Neuronal stem cell (in vitro differentiated cells): ENCODE data around the gene MYO3B.

Source experiments
- DNase-seq: peaks from one replicate; pipeline ENCODE4 v3.0.0-alpha.2; 2013; ENCODE audit warnings: low spot score
- H2AFZ ChIP-seq: one replicate; pipeline ENCODE4 v1.6.1; 2013; ENCODE audit warnings: mild to moderate bottlenecking, low read length, inconsistent platforms
- H2AK5ac ChIP-seq: 2 replicates; pipeline ENCODE4 v1.6.1; 2013; ENCODE audit warnings: low read depth, mild to moderate bottlenecking, inconsistent platforms, low read length, moderate library complexity, mixed read lengths
- H2BK120ac ChIP-seq: 2 replicates; pipeline ENCODE4 v1.6.1; 2013; ENCODE audit warnings: low read depth, mild to moderate bottlenecking, inconsistent platforms, low read length, moderate library complexity, mixed read lengths
- H2BK12ac ChIP-seq: one replicate; pipeline ENCODE4 v1.6.1; 2013; ENCODE audit warnings: low read length, inconsistent platforms
- H2BK15ac ChIP-seq: 2 replicates; pipeline ENCODE4 v1.6.1; 2013; ENCODE audit warnings: mild to moderate bottlenecking, low read length, inconsistent platforms, mixed read lengths
- H2BK5ac ChIP-seq: one replicate; pipeline ENCODE4 v1.6.1; 2013; ENCODE audit warnings: inconsistent platforms, mild to moderate bottlenecking, low read length, moderate library complexity
- H3K14ac ChIP-seq: one replicate; pipeline ENCODE4 v1.6.1; 2013; ENCODE audit warnings: low read length, inconsistent platforms
- H3K18ac ChIP-seq: 2 replicates; pipeline ENCODE4 v1.6.1; 2013; ENCODE audit warnings: low read length, inconsistent platforms
- H3K23ac ChIP-seq: 2 replicates; pipeline ENCODE4 v1.6.1; 2013; ENCODE audit warnings: low read depth, mild to moderate bottlenecking, mixed read lengths, low read length, inconsistent platforms; ENCODE audit not compliant: poor library complexity
- H3K27ac ChIP-seq: replicated peaks from 3 replicates; pipeline ENCODE4 v1.5.1; 2013; ENCODE audit warnings: low read length, inconsistent platforms
- H3K27me3 ChIP-seq, 3 experiments: 2 replicates each; pipeline ENCODE4 v1.6.1; 2013; ENCODE audit warnings: low read length in 3 of 3, mild to moderate bottlenecking in 2 of 3, inconsistent platforms in 1 of 3, low read depth in 1 of 3, mixed read lengths in 1 of 3, moderate library complexity in 1 of 3; ENCODE audit not compliant: control insufficient read depth in 3 of 3, insufficient read depth in 3 of 3
- H3K36me3 ChIP-seq, 2 donors: replicated peaks in 1 of 2; 2 replicates each; pipeline ENCODE4 v1.6.1; 2013; ENCODE audit warnings: low read length in 2 of 2; ENCODE audit not compliant: control insufficient read depth in 2 of 2, insufficient read depth in 2 of 2
- H3K4ac ChIP-seq: 2 replicates; pipeline ENCODE4 v1.6.1; 2013; ENCODE audit warnings: inconsistent platforms, mild to moderate bottlenecking, low read length, moderate library complexity
- H3K4me1 ChIP-seq, 2 donors: 1 replicate in 1 of 2; 2 replicates in 1 of 2; pipeline ENCODE4 v1.6.1; 2013; ENCODE audit warnings: low read length in 2 of 2, low read depth in 1 of 2; ENCODE audit not compliant: control insufficient read depth in 2 of 2, insufficient read depth in 1 of 2
- H3K4me2 ChIP-seq: one replicate; pipeline ENCODE4 v1.6.1; 2013; ENCODE audit warnings: mild to moderate bottlenecking, low read length, inconsistent platforms; ENCODE audit not compliant: insufficient read depth, poor library complexity, severe bottlenecking
- H3K4me3 ChIP-seq, 2 donors: 2 replicates each; pipeline ENCODE4 v1.5.1; 2013; ENCODE audit warnings: low read length in 2 of 2, mild to moderate bottlenecking in 2 of 2, inconsistent platforms in 1 of 2, moderate library complexity in 1 of 2
- H3K79me1 ChIP-seq: one replicate; pipeline ENCODE4 v1.6.1; 2013; ENCODE audit warnings: low read depth, mild to moderate bottlenecking, inconsistent platforms, low read length, moderate library complexity
- H3K9ac ChIP-seq: one replicate; pipeline ENCODE4 v1.6.1; 2013; ENCODE audit warnings: mild to moderate bottlenecking, low read depth, low read length, inconsistent platforms; ENCODE audit not compliant: poor library complexity
- H3K9me3 ChIP-seq, 2 donors: replicated peaks in 1 of 2; 2 replicates each; pipeline versions ENCODE3 to v1.6.1; 2013; ENCODE audit warnings: low read length in 2 of 2, mild to moderate bottlenecking in 2 of 2, inconsistent platforms in 1 of 2, low read depth in 1 of 2, mixed read lengths in 1 of 2, moderate library complexity in 1 of 2; ENCODE audit not compliant: control insufficient read depth in 2 of 2, insufficient read depth in 1 of 2
- H4K8ac ChIP-seq: one replicate; pipeline ENCODE4 v1.6.1; 2013; ENCODE audit warnings: low read depth, mild to moderate bottlenecking, inconsistent platforms, low read length, moderate library complexity
- H4K91ac ChIP-seq: one replicate; pipeline ENCODE4 v1.6.1; 2013; ENCODE audit warnings: low read length, low read depth, mild to moderate bottlenecking, inconsistent platforms; ENCODE audit not compliant: poor library complexity
- WGBS, 2 donors: extraction: QIAGEN DNeasy Blood & Tissue Kit; methylation state at CpG; one replicate each; pipeline ENCODE4 v1.1.7; 2013; ENCODE audit warnings: missing lambda C conversion rate in 2 of 2, mixed read lengths in 1 of 2; ENCODE audit not compliant: insufficient read length in 2 of 2, insufficient replicate concordance in 1 of 2; ENCODE audit errors: extremely low coverage in 2 of 2; 5-methylcytosine and 5-hydroxymethylcytosine counted together

The MYO3B gene

GRCh38 chr2:170214309-170214948 lies 36.5 kb downstream of the MYO3B start:
- Histone ChIP-seq H2AFZ (peak overlapping the region; percentile 15), H3K9me3 (peaks cover 0 to 7% of the 10 kb centered on the region in 2 donors), H2BK15ac (no peak overlapping the region), H3K4me1 (peaks cover 4 to 9% of the 10 kb centered on the region in 2 donors), H3K27me3 (no peaks in the 10 kb centered on the region), H3K18ac (no peak overlapping the region), H2BK12ac (no peak overlapping the region), H3K4ac (no peak overlapping the region), H3K4me3 (no peak overlapping the region), H4K8ac (no peak overlapping the region), H2BK5ac (no peak overlapping the region), H2BK120ac (no peak overlapping the region), H3K23ac (no peak overlapping the region), H3K27ac (no peak overlapping the region), H2AK5ac (no peak overlapping the region), H3K4me2 (no peak overlapping the region), H3K14ac (no peak overlapping the region), H4K91ac (no peak overlapping the region), H3K79me1 (no peaks in the 10 kb centered on the region), H3K9ac (no peak overlapping the region), H3K36me3 (no peaks in the 10 kb centered on the region)
- DNase-seq, result no peak
- no CpG with 5 or more reads among the region's 7 CpGs for WGBS, 2 donors

DNA sequence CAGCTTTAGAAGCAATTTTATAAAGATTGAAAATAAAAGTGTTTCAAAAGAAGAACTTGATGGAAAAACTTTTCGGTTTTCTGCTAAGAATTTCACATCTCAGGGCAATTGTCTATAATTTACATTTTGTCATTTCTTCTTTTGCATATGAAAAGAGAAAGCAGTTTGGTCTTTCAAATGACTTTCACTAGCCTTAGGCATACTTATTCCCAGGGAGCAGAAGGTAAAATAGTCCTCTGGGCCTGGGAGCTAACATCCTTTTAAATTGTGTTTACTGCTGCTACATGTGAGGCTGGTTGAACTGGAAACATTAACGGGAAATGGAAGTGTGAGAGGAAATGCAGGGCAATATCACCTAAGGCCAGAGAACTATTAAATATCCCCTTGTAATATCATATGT lies 37.1 kb downstream of the MYO3B start:
- Histone ChIP-seq H3K4me1 (peaks cover 4 to 9% of the 10 kb centered on the region in 2 donors), H3K4me3 (no peak overlapping the region), H3K79me1 (no peaks in the 10 kb centered on the region), H2BK5ac (no peak overlapping the region), H3K4ac (no peak overlapping the region), H3K27ac (no peak overlapping the region), H4K91ac (no peak overlapping the region), H2BK120ac (no peak overlapping the region), H2AK5ac (no peak overlapping the region), H2AFZ (peak overlapping the region; percentile 15), H2BK12ac (no peak overlapping the region), H3K27me3 (no peaks in the 10 kb centered on the region), H3K23ac (no peak overlapping the region), H3K9ac (no peak overlapping the region), H2BK15ac (no peak overlapping the region), H4K8ac (no peak overlapping the region), H3K4me2 (no peak overlapping the region), H3K36me3 (no peaks in the 10 kb centered on the region), H3K14ac (no peak overlapping the region), H3K18ac (no peak overlapping the region), H3K9me3 (peaks cover 0 to 7% of the 10 kb centered on the region in 2 donors)
- WGBS, 2 donors, result no CpG with 5 or more reads among the region's 2 CpGs
- DNase-seq, result no peak

- Histone ChIP-seq H2AK5ac (no peak overlapping the region), H4K91ac (no peak overlapping the region), H2BK12ac (no peak overlapping the region), H3K4me1 (peaks cover 4 to 9% of the 10 kb centered on the region in 2 donors), H3K27me3 (no peaks in the 10 kb centered on the region), H2BK120ac (no peak overlapping the region), H3K36me3 (no peaks in the 10 kb centered on the region), H2AFZ (no peak overlapping the region), H3K9me3 (no peaks in the 10 kb centered on the region), H3K18ac (no peak overlapping the region), H3K14ac (no peak overlapping the region), H3K4me3 (no peak overlapping the region), H3K23ac (no peak overlapping the region), H3K4ac (no peak overlapping the region), H2BK5ac (no peak overlapping the region), H3K79me1 (no peaks in the 10 kb centered on the region), H3K27ac (no peak overlapping the region), H3K4me2 (no peak overlapping the region), H2BK15ac (no peak overlapping the region), H3K9ac (no peak overlapping the region), H4K8ac (no peak overlapping the region)
- DNase-seq, result no peak
- no CpG with 5 or more reads among the region's 3 CpGs for WGBS, 2 donors
These were observed 38.5 kb downstream of the MYO3B start for GRCh38 chr2:170216428-170216827.

GRCh38 chr2:170216981-170217380 lies 39.0 kb downstream of the MYO3B start:
- H3K23ac ChIP-seq, result no peak overlapping the region
- no peak overlapping the region for H3K4me3 ChIP-seq
- H2BK15ac ChIP-seq, result no peak overlapping the region
- H3K9me3 ChIP-seq, result no peaks in the 10 kb centered on the region
- no peak overlapping the region for H3K14ac ChIP-seq
- H3K9ac ChIP-seq, result no peak overlapping the region
- H3K4me1 ChIP-seq, result peaks cover 4 to 12% of the 10 kb centered on the region in 2 donors
- H2BK120ac ChIP-seq, result no peak overlapping the region
- H4K91ac ChIP-seq, result no peak overlapping the region
- H3K79me1 ChIP-seq, result no peaks in the 10 kb centered on the region
- H3K18ac ChIP-seq, result no peak overlapping the region
- no peak overlapping the region for H3K27ac ChIP-seq
- no peak overlapping the region for H2BK12ac ChIP-seq
- no peak overlapping the region for H2AK5ac ChIP-seq
- H2AFZ ChIP-seq, result no peak overlapping the region
- no peaks in the 10 kb centered on the region for H3K36me3 ChIP-seq
- H3K27me3 ChIP-seq, result no peaks in the 10 kb centered on the region
- DNase-seq, result no peak
- H2BK5ac ChIP-seq, result no peak overlapping the region
- no CpG with 5 or more reads among the region's 5 CpGs for WGBS, 2 donors
- no peak overlapping the region for H3K4me2 ChIP-seq
- H3K4ac ChIP-seq, result no peak overlapping the region
- no peak overlapping the region for H4K8ac ChIP-seq
